ENCODE measurements around the gene UBAC1. TPM values are rescaled to one million over a fixed set of nuclear protein-coding genes. Genes with fewer than 3 reads are reported as not detected.
A peak's percentile ranks its signal among the peaks of the same experiment; 100 is the strongest.

The UBAC1 gene
- total RNA-seq, 1 experiment from 2014 or later, result 55.4 TPM

GRCh38 chr9:135959814-135960213 is 1.4 kb downstream of the UBAC1 start:
- ChIA-PET CTCF (no interaction called here), POLR2A (interaction anchor here (0.5 kb wide), 1 partner anchor 15 kb away, joined by 5 read pairs; no protein-coding TSS in a partner anchor)
- BruUV-seq (replicated peaks), result no TSS peak
- intact Hi-C loops (cut with micrococcal nuclease; ENCODE audit: unreplicated experiment), result loop anchor here (2.0 kb wide), 1 partner anchor 159 kb away; the partner anchor contains the start of gene TMEM250
- Mint-ChIP-seq H3K4me1 (ENCODE audit: low read depth, unreplicated experiment) (peaks cover 18% of the 10 kb centered on the region), H3K4me3 (ENCODE audit: unreplicated experiment) (peak overlapping the region; percentile 67), H3K9me3 (ENCODE audit: unreplicated experiment) (no peaks in the 10 kb centered on the region), H3K36me3 (ENCODE audit: insufficient read depth, unreplicated experiment) (peaks cover 23% of the 10 kb centered on the region), H3K27ac (ENCODE audit: unreplicated experiment) (peak overlapping the region; percentile 61), H3K27me3 (ENCODE audit: insufficient read depth, unreplicated experiment) (peaks cover 6% of the 10 kb centered on the region)
- Histone ChIP-seq H3K27me3 (replicated peaks; ENCODE audit: control insufficient read depth, insufficient read depth, low read length) (no peaks in the 10 kb centered on the region), H3K4me1 (peaks cover 8% of the 10 kb centered on the region), H3K9me3 (no peaks in the 10 kb centered on the region), H3K36me3 (ENCODE audit: control insufficient read depth, insufficient read depth, low read length) (no peaks in the 10 kb centered on the region; the same call in 1 of the 2 replicates), H3K4me3 (ENCODE audit: low read depth, low read length) (peak overlapping the region; percentile 92)
- TF ChIP-seq, protein P1, sequence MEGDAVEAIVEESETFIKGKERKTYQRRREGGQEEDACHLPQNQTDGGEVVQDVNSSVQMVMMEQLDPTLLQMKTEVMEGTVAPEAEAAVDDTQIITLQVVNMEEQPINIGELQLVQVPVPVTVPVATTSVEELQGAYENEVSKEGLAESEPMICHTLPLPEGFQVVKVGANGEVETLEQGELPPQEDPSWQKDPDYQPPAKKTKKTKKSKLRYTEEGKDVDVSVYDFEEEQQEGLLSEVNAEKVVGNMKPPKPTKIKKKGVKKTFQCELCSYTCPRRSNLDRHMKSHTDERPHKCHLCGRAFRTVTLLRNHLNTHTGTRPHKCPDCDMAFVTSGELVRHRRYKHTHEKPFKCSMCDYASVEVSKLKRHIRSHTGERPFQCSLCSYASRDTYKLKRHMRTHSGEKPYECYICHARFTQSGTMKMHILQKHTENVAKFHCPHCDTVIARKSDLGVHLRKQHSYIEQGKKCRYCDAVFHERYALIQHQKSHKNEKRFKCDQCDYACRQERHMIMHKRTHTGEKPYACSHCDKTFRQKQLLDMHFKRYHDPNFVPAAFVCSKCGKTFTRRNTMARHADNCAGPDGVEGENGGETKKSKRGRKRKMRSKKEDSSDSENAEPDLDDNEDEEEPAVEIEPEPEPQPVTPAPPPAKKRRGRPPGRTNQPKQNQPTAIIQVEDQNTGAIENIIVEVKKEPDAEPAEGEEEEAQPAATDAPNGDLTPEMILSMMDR (IDR thresholded peaks at IDR 0.05; ENCODE audit: insufficient read depth in 1 of 2, low read depth in 1 of 2, low read length in 1 of 2, severe bottlenecking in 1 of 2, unreplicated experiment in 1 of 2), result no peak
- no peak for DNase-seq

GRCh38 chr9:135958485-135958884 is 2.7 kb downstream of the UBAC1 start:
- no peak for DNase-seq
- Histone ChIP-seq H3K36me3 (ENCODE audit: control insufficient read depth, insufficient read depth, low read length) (no peaks in the 10 kb centered on the region; the same call in 1 of the 2 replicates), H3K4me3 (ENCODE audit: low read depth, low read length) (no peak overlapping the region), H3K9me3 (no peaks in the 10 kb centered on the region), H3K4me1 (peaks cover 8% of the 10 kb centered on the region), H3K27me3 (replicated peaks; ENCODE audit: control insufficient read depth, insufficient read depth, low read length) (no peaks in the 10 kb centered on the region)
- TF ChIP-seq, protein P1 (IDR thresholded peaks at IDR 0.05; ENCODE audit: insufficient read depth in 1 of 2, low read depth in 1 of 2, low read length in 1 of 2, severe bottlenecking in 1 of 2, unreplicated experiment in 1 of 2), result no peak
- POLR2A ChIA-PET, result no interaction called here
- intact Hi-C loops (cut with micrococcal nuclease; ENCODE audit: unreplicated experiment), result no loop called here
- Mint-ChIP-seq H3K4me3 (ENCODE audit: unreplicated experiment) (no peak overlapping the region), H3K27ac (ENCODE audit: unreplicated experiment) (no peak overlapping the region), H3K27me3 (ENCODE audit: insufficient read depth, unreplicated experiment) (peaks cover 6% of the 10 kb centered on the region), H3K4me1 (ENCODE audit: low read depth, unreplicated experiment) (peaks cover 18% of the 10 kb centered on the region), H3K36me3 (ENCODE audit: insufficient read depth, unreplicated experiment) (peaks cover 27% of the 10 kb centered on the region), H3K9me3 (ENCODE audit: unreplicated experiment) (no peaks in the 10 kb centered on the region)
- CTCF ChIA-PET, result no interaction called here
- no TSS peak for BruUV-seq (replicated peaks)

GRCh38 chr9:135957431-135957830 is 3.7 kb downstream of the UBAC1 start:
- CTCF ChIA-PET, result no interaction called here
- H3K36me3 ChIP-seq (ENCODE audit: control insufficient read depth, insufficient read depth, low read length), result no peaks in the 10 kb centered on the region; the same call in 1 of the 2 replicates
- no peaks in the 10 kb centered on the region for H3K27me3 ChIP-seq (replicated peaks; ENCODE audit: control insufficient read depth, insufficient read depth, low read length)
- no peaks in the 10 kb centered on the region for H3K9me3 Mint-ChIP-seq (ENCODE audit: unreplicated experiment)
- intact Hi-C loops (cut with micrococcal nuclease; ENCODE audit: unreplicated experiment), result no loop called here
- H3K4me3 Mint-ChIP-seq (ENCODE audit: unreplicated experiment), result no peak overlapping the region
- no peak overlapping the region for H3K27ac Mint-ChIP-seq (ENCODE audit: unreplicated experiment)
- no peak for DNase-seq
- H3K4me3 ChIP-seq (ENCODE audit: low read depth, low read length), result no peak overlapping the region
- POLR2A ChIA-PET, result no interaction called here
- H3K9me3 ChIP-seq, result no peaks in the 10 kb centered on the region
- peaks cover 14% of the 10 kb centered on the region for H3K4me1 Mint-ChIP-seq (ENCODE audit: low read depth, unreplicated experiment)
- BruUV-seq (replicated peaks), result no TSS peak
- peaks cover 34% of the 10 kb centered on the region for H3K36me3 Mint-ChIP-seq (ENCODE audit: insufficient read depth, unreplicated experiment)
- peaks cover 8% of the 10 kb centered on the region for H3K4me1 ChIP-seq
- TF ChIP-seq, protein P1 (IDR thresholded peaks at IDR 0.05; ENCODE audit: insufficient read depth in 1 of 2, low read depth in 1 of 2, low read length in 1 of 2, severe bottlenecking in 1 of 2, unreplicated experiment in 1 of 2), result no peak
- peaks cover under 1% of the 10 kb centered on the region for H3K27me3 Mint-ChIP-seq (ENCODE audit: insufficient read depth, unreplicated experiment)

All from Caco-2 (cell line).